Glutamatergic neuron (in vitro differentiated cells): ENCODE results near the gene UBA7. TPM values are rescaled to one million over a fixed set of nuclear protein-coding genes. Genes with fewer than 3 reads are reported as not detected.

Experiments
- DNase-seq: peaks from one replicate; pipeline ENCODE4 v3.0.0; 2022
- H3K27ac Mint-ChIP-seq: one replicate; pipeline ENCODE4 v1.8.0; 2020; ENCODE audit warnings: mild to moderate bottlenecking, mixed read lengths, inconsistent platforms; ENCODE audit not compliant: unreplicated experiment
- H3K27me3 Mint-ChIP-seq: one replicate; pipeline ENCODE4 v1.8.0; 2020; ENCODE audit warnings: mild to moderate bottlenecking, moderate library complexity, mixed read lengths, inconsistent platforms; ENCODE audit not compliant: unreplicated experiment
- H3K36me3 Mint-ChIP-seq: one replicate; pipeline ENCODE4 v1.8.0; 2020; ENCODE audit warnings: mild to moderate bottlenecking, mixed read lengths, inconsistent platforms; ENCODE audit not compliant: unreplicated experiment
- H3K4me1 Mint-ChIP-seq: one replicate; pipeline ENCODE4 v1.8.0; 2020; ENCODE audit warnings: mild to moderate bottlenecking, low read depth, mixed read lengths, inconsistent platforms; ENCODE audit not compliant: unreplicated experiment
- H3K4me3 Mint-ChIP-seq: one replicate; pipeline ENCODE4 v1.8.0; 2020; ENCODE audit warnings: mild to moderate bottlenecking, mixed read lengths, inconsistent platforms; ENCODE audit not compliant: unreplicated experiment
- H3K9me3 Mint-ChIP-seq: one replicate; pipeline ENCODE4 v1.8.0; 2020; ENCODE audit warnings: mild to moderate bottlenecking, moderate library complexity, mixed read lengths, inconsistent platforms; ENCODE audit not compliant: unreplicated experiment
- CTCF ChIP-seq: fragments of 200-600 bp; sonication (generic); IDR thresholded peaks from one replicate; pipeline ENCODE4 v1.5.0; 2021; ENCODE audit not compliant: partially characterized antibody, unreplicated experiment
- total RNA-seq: library from RNA; stranded (reverse); fragmentation: NEBNext Ultra II Directional; extraction: Animal tissue kit (Norgen Biotek cat#: 25700); gene quantifications from one replicate; pipeline ENCODE4 v1.2.1, GENCODE V29; 2021; ENCODE audit not compliant: unreplicated experiment

UBA7 gene
- total RNA-seq, 1 donor from 2014 or later = 0.54 TPM

GRCh38 chr3:49788056-49788455, 25.7 kb downstream of the UBA7 start:
- no peak overlapping the region for H3K27ac Mint-ChIP-seq
- no peak for DNase-seq

GRCh38 chr3:49787536-49787935, 26.2 kb downstream of the UBA7 start:
- no peak for DNase-seq
- TF ChIP-seq CTCF = no peak
- Mint-ChIP-seq H3K4me1 (peaks cover 11% of the 10 kb centered on the region), H3K9me3 (peaks cover 6% of the 10 kb centered on the region), H3K36me3 (no peaks in the 10 kb centered on the region), H3K27me3 (peaks cover 10% of the 10 kb centered on the region), H3K4me3 (no peak overlapping the region), H3K27ac (no peak overlapping the region)

More at GRCh38 chr3:49788056-49788455, 25.7 kb downstream of the UBA7 start:
- H3K9me3 Mint-ChIP-seq = peaks cover 6% of the 10 kb centered on the region
- H3K27me3 Mint-ChIP-seq = peaks cover 10% of the 10 kb centered on the region
- H3K4me1 Mint-ChIP-seq = peaks cover 11% of the 10 kb centered on the region
- no peaks in the 10 kb centered on the region for H3K36me3 Mint-ChIP-seq
- H3K4me3 Mint-ChIP-seq = no peak overlapping the region
- no peak for TF ChIP-seq CTCF

GRCh38 chr3:49787182-49787464, 26.6 kb downstream of the UBA7 start:
- no peak for DNase-seq
- Mint-ChIP-seq H3K9me3 (peaks cover 6% of the 10 kb centered on the region), H3K27me3 (peaks cover 10% of the 10 kb centered on the region), H3K27ac (peak overlapping the region; percentile 73), H3K36me3 (no peaks in the 10 kb centered on the region), H3K4me1 (peaks cover 11% of the 10 kb centered on the region), H3K4me3 (peak overlapping the region; percentile 81)
- no peak for TF ChIP-seq CTCF

GRCh38 chr3:49786357-49787181, 27.2 kb downstream of the UBA7 start, which contains the start of gene IP6K1:
IP6K1 (minus strand) TSS chr3:49786542; CDS start chr3:49748040, 38,502 bp downstream.
- Mint-ChIP-seq H3K4me1 (peaks cover 11% of the 10 kb centered on the region), H3K4me3 (peak within 1 kb of the TSS; percentile 88), H3K36me3 (no peaks in the 10 kb centered on the region), H3K9me3 (peaks cover 6% of the 10 kb centered on the region), H3K27ac (peak within 1 kb of the TSS; percentile 88), H3K27me3 (peaks cover 10% of the 10 kb centered on the region)
- TF ChIP-seq CTCF = no peak
- DNase-seq = peak; percentile 100
